Measurements from ENCODE around the gene CDKL4. TPM values are rescaled to one million over a fixed set of nuclear protein-coding genes. Genes with fewer than 3 reads are reported as not detected.
A peak's percentile ranks its signal among the peaks of the same experiment; 100 is the strongest.

CDKL4 gene
- total and polyA plus RNA-seq, 2 of the 13 experiments (the other 11 are each of a cell fraction or from before 2014, with no cell fraction given), result 0.29 to 0.50 TPM

DNA sequence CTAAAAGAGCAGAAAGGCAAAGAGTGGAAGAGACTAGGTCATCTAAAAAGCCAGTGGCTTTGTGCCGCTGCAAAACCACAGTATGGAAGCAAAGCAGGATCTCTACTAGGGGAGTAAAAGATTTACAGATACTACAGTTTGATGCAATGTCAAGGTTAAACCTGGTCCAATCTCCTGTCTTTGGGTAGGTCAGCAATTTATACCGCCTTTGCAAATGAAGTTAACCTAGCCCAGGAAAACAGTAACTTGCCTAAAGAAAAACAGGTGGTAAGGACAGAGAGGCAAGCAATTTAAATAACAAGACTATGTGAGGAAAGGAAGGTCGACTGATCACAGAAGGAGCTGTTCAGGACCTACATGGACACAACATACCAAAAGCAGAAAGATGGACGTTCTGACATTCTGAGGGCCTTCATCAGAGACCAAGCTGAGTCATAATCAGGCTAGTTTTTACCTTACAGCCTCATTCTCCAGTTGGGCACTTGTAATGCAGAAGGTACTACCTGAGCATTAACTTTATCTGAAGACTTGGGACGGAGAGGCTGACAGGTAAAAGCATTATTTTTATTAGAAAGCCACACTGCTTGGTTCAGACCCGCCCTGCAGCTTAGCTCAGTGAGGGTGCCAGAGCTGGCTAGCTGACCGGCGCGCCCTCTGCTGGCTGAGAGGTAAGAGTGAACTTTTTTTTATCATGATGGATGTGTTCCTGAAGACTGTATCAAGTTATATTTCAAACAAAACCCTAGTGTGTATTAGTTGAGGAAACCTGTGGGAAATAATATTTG, 15.9 kb downstream of the CDKL4 start:
- BruUV-seq (replicated peaks), result no TSS peak
- H3K27me3 ChIP-seq (ENCODE audit: control insufficient read depth in 1 of 2, insufficient read depth in 2 of 2, low read length in 2 of 2), result no peaks in the 10 kb centered on the region
- FAIRE-seq, result peak; percentile 70
- H3K36me3 ChIP-seq (replicated peaks in 1 of 2; ENCODE audit: control insufficient read depth in 1 of 2, insufficient read depth in 2 of 2, low read length in 2 of 2), result no peaks in the 10 kb centered on the region
- peak overlapping the region; percentile 99 for H2AFZ ChIP-seq (ENCODE audit: low read length)
- DNase-seq (ENCODE audit: low spot score), result peak; percentile 73
- WGBS (ENCODE audit: low lambda C conversion rate), result 7% methylated on average over 9 of the region's 9 CpGs
- intact Hi-C loops (cut with micrococcal nuclease; ENCODE audit: unreplicated experiment), result loop anchor here (1.0 kb wide), 4 partner anchors 90 to 302 kb away; partner anchors contain the start of gene SOS1
- peak overlapping the region; percentile 58 to 73 (median 68); a peak in 5 of 6 replicates for H3K4me3 ChIP-seq (replicated peaks in 1 of 3; ENCODE audit: insufficient read depth in 1 of 3, low read depth in 2 of 3, low read length in 3 of 3)
- no peaks in the 10 kb centered on the region for H3K79me2 ChIP-seq (ENCODE audit: insufficient read depth, low read length)
- in situ Hi-C loops (cut with HindIII; ENCODE audit: extremely low pct_ligation_motif_present, low pct_unique_long_range_greater_than_20kb), result loop anchor here (5.0 kb wide), 3 partner anchors 111 to 281 kb away; no protein-coding TSS in a partner anchor
- ChIA-PET CTCF (ENCODE audit: low intra/inter-chr PET ratio, low total read pairs) (interaction anchor here (1.1 to 4.8 kb wide), 4 partner anchors 105 to 302 kb away, joined by 3 to 109 read pairs (median 30); partner anchors contain the start of gene SOS1), POLR2A (interaction anchor here (0.8 to 3.4 kb wide), 4 partner anchors 90 to 115 kb away, joined by 4 to 71 read pairs (median 16); partner anchors contain the start of gene SOS1)
- peak overlapping the region; percentile 56 for H3K9ac ChIP-seq (ENCODE audit: insufficient read depth, low read depth, low read length)
- peak overlapping the region; percentile 39 for H3K27ac ChIP-seq (ENCODE audit: extremely low read length, insufficient read depth, low read length)
- H4K20me1 ChIP-seq (ENCODE audit: insufficient read depth, low read length), result no peaks in the 10 kb centered on the region
- peak overlapping the region; percentile 89 for H3K4me2 ChIP-seq (ENCODE audit: low read depth, low read length)
- no peaks in the 10 kb centered on the region for H3K9me3 ChIP-seq (ENCODE audit: low read length)
- ATAC-seq, result peak; percentile 88
- peaks cover 29% of the 10 kb centered on the region for H3K4me1 ChIP-seq (ENCODE audit: insufficient read depth, low read length)
- TF ChIP-seq HIVEP1 (CRISPR knock-in tag; IDR thresholded peaks at IDR 0.05), result no peak
- TF ChIP-seq, protein P1, sequence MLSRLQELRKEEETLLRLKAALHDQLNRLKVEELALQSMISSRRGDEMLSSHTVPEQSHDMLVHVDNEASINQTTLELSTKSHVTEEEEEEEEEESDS (CRISPR knock-in tag; IDR thresholded peaks at IDR 0.05; ENCODE audit: borderline replicate concordance), result peak; percentile 59; the same call in 1 of the 2 replicates
- TF ChIP-seq KLF15 (CRISPR knock-in tag; IDR thresholded peaks at IDR 0.05; ENCODE audit: borderline replicate concordance), result no peak
- TF ChIP-seq, protein P2, sequence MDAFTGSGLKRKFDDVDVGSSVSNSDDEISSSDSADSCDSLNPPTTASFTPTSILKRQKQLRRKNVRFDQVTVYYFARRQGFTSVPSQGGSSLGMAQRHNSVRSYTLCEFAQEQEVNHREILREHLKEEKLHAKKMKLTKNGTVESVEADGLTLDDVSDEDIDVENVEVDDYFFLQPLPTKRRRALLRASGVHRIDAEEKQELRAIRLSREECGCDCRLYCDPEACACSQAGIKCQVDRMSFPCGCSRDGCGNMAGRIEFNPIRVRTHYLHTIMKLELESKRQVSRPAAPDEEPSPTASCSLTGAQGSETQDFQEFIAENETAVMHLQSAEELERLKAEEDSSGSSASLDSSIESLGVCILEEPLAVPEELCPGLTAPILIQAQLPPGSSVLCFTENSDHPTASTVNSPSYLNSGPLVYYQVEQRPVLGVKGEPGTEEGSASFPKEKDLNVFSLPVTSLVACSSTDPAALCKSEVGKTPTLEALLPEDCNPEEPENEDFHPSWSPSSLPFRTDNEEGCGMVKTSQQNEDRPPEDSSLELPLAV (CRISPR knock-in tag; conservative IDR thresholded peaks at IDR 0.05; ENCODE audit: low read depth), result no peak
- TF ChIP-seq, protein P3, sequence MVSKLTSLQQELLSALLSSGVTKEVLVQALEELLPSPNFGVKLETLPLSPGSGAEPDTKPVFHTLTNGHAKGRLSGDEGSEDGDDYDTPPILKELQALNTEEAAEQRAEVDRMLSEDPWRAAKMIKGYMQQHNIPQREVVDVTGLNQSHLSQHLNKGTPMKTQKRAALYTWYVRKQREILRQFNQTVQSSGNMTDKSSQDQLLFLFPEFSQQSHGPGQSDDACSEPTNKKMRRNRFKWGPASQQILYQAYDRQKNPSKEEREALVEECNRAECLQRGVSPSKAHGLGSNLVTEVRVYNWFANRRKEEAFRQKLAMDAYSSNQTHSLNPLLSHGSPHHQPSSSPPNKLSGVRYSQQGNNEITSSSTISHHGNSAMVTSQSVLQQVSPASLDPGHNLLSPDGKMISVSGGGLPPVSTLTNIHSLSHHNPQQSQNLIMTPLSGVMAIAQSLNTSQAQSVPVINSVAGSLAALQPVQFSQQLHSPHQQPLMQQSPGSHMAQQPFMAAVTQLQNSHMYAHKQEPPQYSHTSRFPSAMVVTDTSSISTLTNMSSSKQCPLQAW (CRISPR knock-in tag; IDR thresholded peaks at IDR 0.05), result peak; percentile 54
- TF ChIP-seq TAF15 (IDR thresholded peaks at IDR 0.05; ENCODE audit: low read depth, low read length, poor library complexity, severe bottlenecking), result no peak
- no peak for TF ChIP-seq ZBTB1 (CRISPR knock-in tag; IDR thresholded peaks at IDR 0.05; ENCODE audit: borderline replicate concordance)
- no peak for TF ChIP-seq TP53 (CRISPR knock-in tag; conservative IDR thresholded peaks at IDR 0.05)
- peak; percentile 6; the same call in 1 of the 2 replicates for TF ChIP-seq SIN3A (IDR thresholded peaks at IDR 0.05; ENCODE audit: borderline replicate concordance, low read depth, low read length)
- TF ChIP-seq EHMT2 (IDR thresholded peaks at IDR 0.05; ENCODE audit: borderline replicate concordance, low read depth, low read length), result no peak; the same call in 1 of the 2 replicates
- 0 out of 2 replicates have a peak, but pooled peaks have one; percentile 9 for TF ChIP-seq EED (CRISPR knock-in tag; IDR thresholded peaks at IDR 0.05)
- TF ChIP-seq, protein P4, sequence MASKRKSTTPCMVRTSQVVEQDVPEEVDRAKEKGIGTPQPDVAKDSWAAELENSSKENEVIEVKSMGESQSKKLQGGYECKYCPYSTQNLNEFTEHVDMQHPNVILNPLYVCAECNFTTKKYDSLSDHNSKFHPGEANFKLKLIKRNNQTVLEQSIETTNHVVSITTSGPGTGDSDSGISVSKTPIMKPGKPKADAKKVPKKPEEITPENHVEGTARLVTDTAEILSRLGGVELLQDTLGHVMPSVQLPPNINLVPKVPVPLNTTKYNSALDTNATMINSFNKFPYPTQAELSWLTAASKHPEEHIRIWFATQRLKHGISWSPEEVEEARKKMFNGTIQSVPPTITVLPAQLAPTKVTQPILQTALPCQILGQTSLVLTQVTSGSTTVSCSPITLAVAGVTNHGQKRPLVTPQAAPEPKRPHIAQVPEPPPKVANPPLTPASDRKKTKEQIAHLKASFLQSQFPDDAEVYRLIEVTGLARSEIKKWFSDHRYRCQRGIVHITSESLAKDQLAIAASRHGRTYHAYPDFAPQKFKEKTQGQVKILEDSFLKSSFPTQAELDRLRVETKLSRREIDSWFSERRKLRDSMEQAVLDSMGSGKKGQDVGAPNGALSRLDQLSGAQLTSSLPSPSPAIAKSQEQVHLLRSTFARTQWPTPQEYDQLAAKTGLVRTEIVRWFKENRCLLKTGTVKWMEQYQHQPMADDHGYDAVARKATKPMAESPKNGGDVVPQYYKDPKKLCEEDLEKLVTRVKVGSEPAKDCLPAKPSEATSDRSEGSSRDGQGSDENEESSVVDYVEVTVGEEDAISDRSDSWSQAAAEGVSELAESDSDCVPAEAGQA (IDR thresholded peaks at IDR 0.05; ENCODE audit: low read depth), result no peak; the same call in 1 of the 2 replicates
- TF ChIP-seq, protein P4 (CRISPR knock-in tag; IDR thresholded peaks at IDR 0.05; ENCODE audit: borderline replicate concordance), result no peak

Measured in HepG2 (cell line).